GM19043 (cell line): Measurements from ENCODE around the gene VSIG4.
"Not testable (repeated sequence)": the region's sequence is repeated elsewhere in the genome, so short reads cannot be mapped to it uniquely, and the experiment has no call there.

Experiments
- ATAC-seq: cut with Tn5 transposase; IDR thresholded peaks from one replicate; pipeline ENCODE4 v1.9.1; 2021; ENCODE audit warnings: low read depth; ENCODE audit not compliant: unreplicated experiment

VSIG4 gene

GRCh38 chrX:65987811-65988210 is 52.1 kb downstream of the VSIG4 start:
- ATAC-seq: no peak

GRCh38 chrX:65985922-65986588 is 53.8 kb downstream of the VSIG4 start:
- no peak for ATAC-seq

GRCh38 chrX:65985211-65985610 is 54.7 kb downstream of the VSIG4 start:
- no peak for ATAC-seq

GRCh38 chrX:65977161-65977560 is 62.7 kb downstream of the VSIG4 start:
- not testable (repeated sequence) for ATAC-seq

GRCh38 chrX:65976161-65976560 is 63.7 kb downstream of the VSIG4 start:
- no peak for ATAC-seq

- not testable (repeated sequence) for ATAC-seq
Observed at GRCh38 chrX:65975161-65975751, 64.6 kb downstream of the VSIG4 start.
